Peyer's patch (tissue), 4 donors: ENCODE measurements around the gene FAU. TPM values are rescaled to one million over a fixed set of nuclear protein-coding genes. Genes with fewer than 3 reads are reported as not detected.

Source experiments
- DNase-seq, 3 donors: peaks; one replicate each; pipeline ENCODE4 v3.0.0-alpha.2; 2017 to 2019
- H3K27ac ChIP-seq, 4 donors: fragments of 200-600 bp; sonication (generic); one replicate each; pipeline ENCODE4 v1.5.1; 2016 to 2019
- H3K27me3 ChIP-seq, 2 donors: fragments of 200-600 bp; sonication (generic); one replicate each; pipeline ENCODE4 v1.5.1; 2019
- H3K36me3 ChIP-seq, 3 donors: fragments of 200-600 bp; sonication (generic); one replicate each; pipeline ENCODE4 v1.5.1; 2016 to 2019
- H3K4me1 ChIP-seq, 4 donors: fragments of 200-600 bp; sonication (generic); one replicate each; pipeline ENCODE4 v1.5.1; 2016 to 2019
- H3K4me3 ChIP-seq, 4 donors: fragments of 200-600 bp; sonication (generic); 1 replicate in 3 of 4; 2 replicates in 1 of 4; pipeline ENCODE4 v1.5.1; 2016 to 2019; ENCODE audit warnings: mild to moderate bottlenecking in 1 of 4
- H3K9me3 ChIP-seq, 4 donors: fragments of 200-600 bp; sonication (generic); one replicate each; pipeline ENCODE4 v1.5.1; 2016 to 2019; ENCODE audit warnings: mild to moderate bottlenecking in 1 of 4
- CTCF ChIP-seq, 6 experiments: fragments of 450-650 bp in 4 of 6; fragments of 200-600 bp in 2 of 6; sonication (generic) in 1 of 6; IDR thresholded peaks; one replicate each; pipeline ENCODE4 v1.5.1; 2017 to 2019; ENCODE audit warnings: antibody characterized with exemption in 6 of 6, mild to moderate bottlenecking in 3 of 6, moderate library complexity in 1 of 6
- POLR2A ChIP-seq, 2 donors: fragments of 450-650 bp; IDR thresholded peaks; one replicate each; pipeline ENCODE4 v1.5.1; 2017; ENCODE audit warnings: antibody characterized with exemption in 2 of 2, mild to moderate bottlenecking in 2 of 2, moderate library complexity in 2 of 2
- total RNA-seq, 4 donors: library from RNA; depleted of rRNA; stranded (reverse); fragments of >200 nt; gene quantifications; one replicate each; pipeline ENCODE4 v1.1.0, GENCODE V29; 2016

The FAU gene
- total RNA-seq, 4 donors from 2014 or later = 412 to 714 (median 579) TPM

GRCh38 chr11:65112546-65113360, 9.2 kb downstream of the FAU start:
- Histone ChIP-seq H3K9me3 (no peaks in the 10 kb centered on the region), H3K27ac (peak overlapping the region; percentile 67 to 82 (median 73)), H3K36me3 (peaks cover 0 to 20% (median 0%) of the 10 kb centered on the region in 3 donors), H3K4me3 (peak overlapping the region; percentile 37 to 68 (median 58)), H3K4me1 (peaks cover 11 to 48% (median 30%) of the 10 kb centered on the region in 4 donors), H3K27me3 (no peaks in the 10 kb centered on the region)
- DNase-seq = peak; percentile 75 to 87 (median 85)
- TF ChIP-seq CTCF (IDR thresholded peaks at IDR 0.05) (peak; percentile 91 to 95 (median 93)), POLR2A (IDR thresholded peaks at IDR 0.05) (no peak)

- H3K27me3 ChIP-seq = no peaks in the 10 kb centered on the region
- DNase-seq = peak; percentile 98 to 99 (median 99)
- peaks cover 11 to 47% (median 29%) of the 10 kb centered on the region in 4 donors for H3K4me1 ChIP-seq
- TF ChIP-seq POLR2A (IDR thresholded peaks at IDR 0.05) (peak; percentile 92 to 96), CTCF (IDR thresholded peaks at IDR 0.05) (peak in 1 of 6 experiments; percentile 1)
- H3K9me3 ChIP-seq = no peaks in the 10 kb centered on the region
- peak within 1 kb of the TSS; percentile 67 to 82 (median 73) for H3K27ac ChIP-seq
- peaks cover 0 to 23% (median 0%) of the 10 kb centered on the region in 3 donors for H3K36me3 ChIP-seq
- H3K4me3 ChIP-seq = peak within 1 kb of the TSS; percentile 37 to 68 (median 58)
Measured at GRCh38 chr11:65111744-65112545, 10.0 kb downstream of the FAU start, which contains the start of gene TM7SF2. TSS of gene TM7SF2 (plus strand) at chr11:65111872. CDS start at chr11:65112016, 144 bp downstream.

GRCh38 chr11:65111159-65111743, 10.7 kb downstream of the FAU start:
- Histone ChIP-seq H3K4me3 (peak overlapping the region in 2 of 4 donors; percentile 58 to 59), H3K27ac (peak overlapping the region in 3 of 4 donors; percentile 69 to 82 (median 77)), H3K27me3 (no peaks in the 10 kb centered on the region), H3K9me3 (no peaks in the 10 kb centered on the region), H3K36me3 (peaks cover 0 to 23% (median 0%) of the 10 kb centered on the region in 3 donors), H3K4me1 (peaks cover 5 to 40% (median 24%) of the 10 kb centered on the region in 4 donors)
- no peak for TF ChIP-seq POLR2A (IDR thresholded peaks at IDR 0.05)
- TF ChIP-seq CTCF (IDR thresholded peaks at IDR 0.05) = peak in 1 of 6 experiments; percentile 1
- DNase-seq = peak in 1 of 3 donors; percentile 49

GRCh38 chr11:65110354-65110861, 11.5 kb downstream of the FAU start:
- H3K9me3 ChIP-seq = no peaks in the 10 kb centered on the region
- H3K27ac ChIP-seq = peak overlapping the region; percentile 20 to 82 (median 56)
- H3K27me3 ChIP-seq = no peaks in the 10 kb centered on the region
- peaks cover 4 to 33% (median 20%) of the 10 kb centered on the region in 4 donors for H3K4me1 ChIP-seq
- H3K36me3 ChIP-seq = peaks cover 0 to 30% (median 0%) of the 10 kb centered on the region in 3 donors
- peak; percentile 91 to 96 (median 92) for DNase-seq
- TF ChIP-seq CTCF (IDR thresholded peaks at IDR 0.05) (peak; percentile 95 to 99 (median 98)), POLR2A (IDR thresholded peaks at IDR 0.05) (no peak)
- no peak overlapping the region for H3K4me3 ChIP-seq
